ENCODE measurements around the gene APBB2. TPM values are rescaled to one million over a fixed set of nuclear protein-coding genes. Genes with fewer than 3 reads are reported as not detected.

The APBB2 gene
- total and polyA plus RNA-seq, 12 donors = 5.2 to 35.4 (median 26.3) TPM

GRCh38 chr4:40804598-40804997 lies 409.7 kb downstream of the APBB2 start:
- no peak overlapping the region for H3K4me3 ChIP-seq
- H3K36me3 ChIP-seq = no peaks in the 10 kb centered on the region
- no peak for DNase-seq
- peaks cover 0 to 11% (median 0%) of the 10 kb centered on the region in 7 donors for H3K27me3 ChIP-seq
- no peaks in the 10 kb centered on the region for H3K9me3 ChIP-seq
- intact Hi-C loops (cut with DNase I) = no loop called here
- H3K27ac ChIP-seq = no peak overlapping the region
- peak in 1 of 8 donors; percentile 34 for ATAC-seq
- TF ChIP-seq, protein P1, sequence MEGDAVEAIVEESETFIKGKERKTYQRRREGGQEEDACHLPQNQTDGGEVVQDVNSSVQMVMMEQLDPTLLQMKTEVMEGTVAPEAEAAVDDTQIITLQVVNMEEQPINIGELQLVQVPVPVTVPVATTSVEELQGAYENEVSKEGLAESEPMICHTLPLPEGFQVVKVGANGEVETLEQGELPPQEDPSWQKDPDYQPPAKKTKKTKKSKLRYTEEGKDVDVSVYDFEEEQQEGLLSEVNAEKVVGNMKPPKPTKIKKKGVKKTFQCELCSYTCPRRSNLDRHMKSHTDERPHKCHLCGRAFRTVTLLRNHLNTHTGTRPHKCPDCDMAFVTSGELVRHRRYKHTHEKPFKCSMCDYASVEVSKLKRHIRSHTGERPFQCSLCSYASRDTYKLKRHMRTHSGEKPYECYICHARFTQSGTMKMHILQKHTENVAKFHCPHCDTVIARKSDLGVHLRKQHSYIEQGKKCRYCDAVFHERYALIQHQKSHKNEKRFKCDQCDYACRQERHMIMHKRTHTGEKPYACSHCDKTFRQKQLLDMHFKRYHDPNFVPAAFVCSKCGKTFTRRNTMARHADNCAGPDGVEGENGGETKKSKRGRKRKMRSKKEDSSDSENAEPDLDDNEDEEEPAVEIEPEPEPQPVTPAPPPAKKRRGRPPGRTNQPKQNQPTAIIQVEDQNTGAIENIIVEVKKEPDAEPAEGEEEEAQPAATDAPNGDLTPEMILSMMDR (IDR thresholded peaks at IDR 0.05) = no peak
- WGBS, 2 donors = 92 to 93% methylated on average over 2 of the region's 2 CpGs
- H3K4me1 ChIP-seq = peaks cover 0 to 28% (median 0%) of the 10 kb centered on the region in 9 donors

GRCh38 chr4:40800064-40800463 lies 414.3 kb downstream of the APBB2 start:
- Histone ChIP-seq H3K4me3 (no peak overlapping the region), H3K27me3 (peaks cover 0 to 11% (median 0%) of the 10 kb centered on the region in 7 donors), H3K36me3 (no peaks in the 10 kb centered on the region), H3K4me1 (peaks cover 0 to 10% (median 0%) of the 10 kb centered on the region in 9 donors), H3K27ac (no peak overlapping the region), H3K9me3 (no peaks in the 10 kb centered on the region)
- ATAC-seq = no peak
- 86 to 88% methylated on average over 3 of the region's 3 CpGs for WGBS, 2 donors
- intact Hi-C loops (cut with DNase I) = no loop called here
- TF ChIP-seq, protein P1 (IDR thresholded peaks at IDR 0.05) = no peak
- no peak for DNase-seq

DNA sequence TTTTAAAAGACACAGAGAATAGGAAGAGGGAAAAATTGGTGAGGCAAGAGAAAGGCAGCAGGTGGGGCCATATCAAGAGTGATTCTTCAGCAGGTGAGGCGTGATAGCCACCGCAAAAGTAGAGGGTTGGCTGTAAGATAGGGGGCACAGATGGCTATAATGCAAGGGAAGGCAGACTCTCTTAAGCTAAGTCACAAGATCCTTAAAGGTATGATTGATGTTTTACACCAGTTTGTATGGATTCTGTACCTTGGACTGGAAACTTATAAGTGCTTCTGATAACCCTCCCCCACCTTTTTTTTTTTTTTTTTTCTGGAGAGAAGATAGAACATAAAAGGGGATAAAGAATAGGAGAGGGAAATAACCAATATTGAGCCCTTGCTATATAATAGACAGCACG lies 424.6 kb downstream of the APBB2 start:
- no peaks in the 10 kb centered on the region for H3K9me3 ChIP-seq
- TF ChIP-seq, protein P1 (IDR thresholded peaks at IDR 0.05) = no peak
- no peak for DNase-seq
- WGBS, 2 donors = 92 to 94% methylated on average over 3 of the region's 3 CpGs
- intact Hi-C loops (cut with DNase I) = no loop called here
- no peaks in the 10 kb centered on the region for H3K36me3 ChIP-seq
- peaks cover 0 to 10% (median 0%) of the 10 kb centered on the region in 7 donors for H3K27me3 ChIP-seq
- no peak overlapping the region for H3K4me3 ChIP-seq
- H3K4me1 ChIP-seq = peaks cover 0 to 12% (median 0%) of the 10 kb centered on the region in 9 donors
- no peak for ATAC-seq
- H3K27ac ChIP-seq = no peak overlapping the region

GRCh38 chr4:40789031-40789430 lies 425.3 kb downstream of the APBB2 start:
- H3K36me3 ChIP-seq = no peaks in the 10 kb centered on the region
- TF ChIP-seq, protein P1 (IDR thresholded peaks at IDR 0.05) = no peak
- intact Hi-C loops (cut with DNase I) = no loop called here
- WGBS, 2 donors = 51 to 61% methylated on average over 1 of the region's 1 CpG
- H3K4me1 ChIP-seq = peaks cover 0 to 12% (median 0%) of the 10 kb centered on the region in 9 donors
- peaks cover 0 to 4% (median 0%) of the 10 kb centered on the region in 11 donors for H3K9me3 ChIP-seq
- H3K4me3 ChIP-seq = no peak overlapping the region
- H3K27ac ChIP-seq = peak overlapping the region in 1 of 10 donors; percentile 52
- ATAC-seq = no peak
- peaks cover 0 to 10% (median 0%) of the 10 kb centered on the region in 7 donors for H3K27me3 ChIP-seq
- no peak for DNase-seq

Data from heart right ventricle (tissue), 16 donors.